IMR-90 (cell line): ENCODE results near the gene MACC1. TPM values are rescaled to one million over a fixed set of nuclear protein-coding genes. Genes with fewer than 3 reads are reported as not detected.
A peak's percentile ranks its signal among the peaks of the same experiment; 100 is the strongest.

ENCODE experiments used
- ATAC-seq: fragments of 200-7000 bp; cut with Tn5 transposase; 2 replicates; pipeline ENCODE4 v1.9.1; 2020; ENCODE audit warnings: low read depth, mild to moderate bottlenecking, moderate library complexity
- BruUV-seq: library from RNA; stranded (reverse); fragments of 400-500 nt; replicated peaks from 2 replicates; lab custom pipeline; 2021; lab: Mats Ljungman, UMichigan
- CTCF ChIA-PET: fragments of 300-600 bp; formaldehyde crosslinking; extraction: SDS; loops from one replicate; lab custom pipeline; 2021; ENCODE audit warnings: antibody characterized with exemption; lab: Yijun Ruan, JAX
- POLR2A ChIA-PET: fragments of 300-600 bp; sonication (Branson Sonifier 250); formaldehyde crosslinking; loops from one replicate; lab custom pipeline; 2022; ENCODE audit warnings: antibody characterized with exemption; ENCODE audit not compliant: unreplicated experiment; lab: Charles Lee
- DNase-seq: peaks from one replicate; pipeline ENCODE4 v3.0.0; 2013
- H2AFZ ChIP-seq: replicated peaks from 2 replicates; pipeline ENCODE3; 2013; ENCODE audit warnings: low read length, mild to moderate bottlenecking; ENCODE audit not compliant: poor library complexity
- H2AK5ac ChIP-seq: 2 replicates; pipeline ENCODE4 v1.6.1; 2013; ENCODE audit warnings: low read depth, low read length, inconsistent platforms
- H2AK9ac ChIP-seq: replicated peaks from 2 replicates; pipeline ENCODE3; 2013; ENCODE audit warnings: mild to moderate bottlenecking, low read depth, low read length, moderate library complexity; ENCODE audit not compliant: poor library complexity
- H2BK120ac ChIP-seq: 2 replicates; pipeline ENCODE4 v1.6.1; 2013; ENCODE audit warnings: low read depth, low read length, inconsistent platforms
- H2BK15ac ChIP-seq: 3 replicates; pipeline ENCODE4 v1.6.1; 2013; ENCODE audit warnings: low read depth, low read length, inconsistent platforms
- H2BK20ac ChIP-seq: 2 replicates; pipeline ENCODE4 v1.6.1; 2013; ENCODE audit warnings: low read depth, mild to moderate bottlenecking, inconsistent platforms, low read length, moderate library complexity
- H2BK5ac ChIP-seq: 2 replicates; pipeline ENCODE4 v1.6.1; 2013; ENCODE audit warnings: mild to moderate bottlenecking, low read depth, low read length, inconsistent platforms; ENCODE audit not compliant: poor library complexity, severe bottlenecking
- H3K14ac ChIP-seq: replicated peaks from 2 replicates; pipeline ENCODE4 v1.6.1; 2013; ENCODE audit warnings: low read depth, low read length, inconsistent platforms
- H3K18ac ChIP-seq: 2 replicates; pipeline ENCODE4 v1.6.1; 2013; ENCODE audit warnings: low read depth, low read length, control low read depth
- H3K23ac ChIP-seq: 2 replicates; pipeline ENCODE4 v1.6.1; 2013; ENCODE audit warnings: low read depth, low read length, inconsistent platforms
- H3K27ac ChIP-seq: 2 replicates; pipeline ENCODE4 v1.5.1; 2013; ENCODE audit warnings: mild to moderate bottlenecking, control low read depth, low read length; ENCODE audit not compliant: insufficient read depth
- H3K27me3 ChIP-seq: 2 replicates; pipeline ENCODE4 v1.6.1; 2013; ENCODE audit warnings: low read length; ENCODE audit not compliant: control insufficient read depth, insufficient read depth
- H3K36me3 ChIP-seq: 2 replicates; pipeline ENCODE4 v1.6.1; 2013; ENCODE audit warnings: low read length, mixed read lengths; ENCODE audit not compliant: control insufficient read depth, insufficient read depth
- H3K4ac ChIP-seq: 2 replicates; pipeline ENCODE4 v1.6.1; 2013; ENCODE audit warnings: low read depth, low read length, inconsistent platforms
- H3K4me1 ChIP-seq: 2 replicates; pipeline ENCODE4 v1.6.1; 2013; ENCODE audit warnings: low read length, mixed read lengths; ENCODE audit not compliant: control insufficient read depth, insufficient read depth
- H3K4me2 ChIP-seq: 2 replicates; pipeline ENCODE4 v1.6.1; 2013; ENCODE audit warnings: low read depth, mild to moderate bottlenecking, control low read depth, low read length, moderate library complexity
- H3K4me3 ChIP-seq: 2 replicates; pipeline ENCODE4 v1.5.1; 2013; ENCODE audit warnings: low read depth, mild to moderate bottlenecking, control low read depth, low read length, moderate library complexity; ENCODE audit not compliant: insufficient read depth
- H3K56ac ChIP-seq: 2 replicates; pipeline ENCODE4 v1.6.1; 2013; ENCODE audit warnings: low read length, inconsistent platforms; ENCODE audit not compliant: insufficient read depth; ENCODE audit errors: extremely low read depth
- H3K79me1 ChIP-seq, 2 experiments: 2 replicates each; pipeline ENCODE4 v1.6.1; 2013; ENCODE audit warnings: low read length in 2 of 2, inconsistent platforms in 1 of 2, low read depth in 1 of 2
- H3K9ac ChIP-seq: 2 replicates; pipeline ENCODE4 v1.6.1; 2013; ENCODE audit warnings: low read depth, low read length, control low read depth
- H3K9me1 ChIP-seq: 2 replicates; pipeline ENCODE4 v1.6.1; 2013; ENCODE audit warnings: low read length, inconsistent platforms; ENCODE audit not compliant: insufficient read depth
- H3K9me3 ChIP-seq: 2 replicates; pipeline ENCODE4 v1.6.1; 2013; ENCODE audit warnings: low read length; ENCODE audit not compliant: control insufficient read depth, insufficient read depth
- H4K20me1 ChIP-seq: 2 replicates; pipeline ENCODE4 v1.6.1; 2013; ENCODE audit warnings: low read length, inconsistent platforms; ENCODE audit not compliant: insufficient read depth
- H4K5ac ChIP-seq: 2 replicates; pipeline ENCODE4 v1.6.1; 2013; ENCODE audit warnings: mild to moderate bottlenecking, low read depth, low read length, control low read depth
- H4K8ac ChIP-seq, 2 experiments: 2 replicates each; pipeline ENCODE4 v1.6.1; 2013; ENCODE audit warnings: low read depth in 2 of 2, low read length in 2 of 2, control low read depth in 1 of 2, inconsistent platforms in 1 of 2
- H4K91ac ChIP-seq: 2 replicates; pipeline ENCODE4 v1.6.1; 2013; ENCODE audit warnings: low read depth, low read length, inconsistent platforms; ENCODE audit not compliant: insufficient read depth
- dilution Hi-C: fragments of 300-500 bp; cut with HindIII; formaldehyde crosslinking; loops from one replicate; pipeline ENCODE4 v1.14.3; 2018; ENCODE audit warnings: low sequenced_read_pairs; ENCODE audit not compliant: unreplicated experiment
- in situ Hi-C: fragments of 300-500 bp; cut with MboI; formaldehyde crosslinking; loops from 3 replicates; pipeline ENCODE4 v1.14.3; 2019; ENCODE audit warnings: low sequenced_read_pairs, inconsistent platforms, mixed read lengths
- intact Hi-C: fragments of 100-400 bp; cut with micrococcal nuclease; formaldehyde crosslinking; loops from 2 replicates; pipeline ENCODE4 v1.10.0; 2022
- polyA plus RNA-seq, 3 experiments: library from polyadenylated mRNA; depleted of rRNA; stranded (reverse); fragments of >200 nt; gene quantifications; 2 replicates each; pipeline ENCODE4 v1.2.3, GENCODE V29; 2012; ENCODE audit warnings: low replicate concordance in 1 of 3
- total RNA-seq: library from RNA; depleted of rRNA; stranded (reverse); fragments of >200 nt; gene quantifications from 2 replicates; pipeline ENCODE4 v1.2.3, GENCODE V29; 2012
- TF ChIP-seq, protein P1 (sequence below): fragments of 150-350 bp; IDR thresholded peaks from 2 replicates; pipeline ENCODE4 v1.6.1; 2016; ENCODE audit warnings: low read depth, mild to moderate bottlenecking, low read length, moderate library complexity, borderline replicate concordance

The MACC1 gene
- total and polyA plus RNA-seq, 2 of the 4 experiments (the other 2 are of a cell fraction): under 0.01 TPM; not detected in 1

DNA sequence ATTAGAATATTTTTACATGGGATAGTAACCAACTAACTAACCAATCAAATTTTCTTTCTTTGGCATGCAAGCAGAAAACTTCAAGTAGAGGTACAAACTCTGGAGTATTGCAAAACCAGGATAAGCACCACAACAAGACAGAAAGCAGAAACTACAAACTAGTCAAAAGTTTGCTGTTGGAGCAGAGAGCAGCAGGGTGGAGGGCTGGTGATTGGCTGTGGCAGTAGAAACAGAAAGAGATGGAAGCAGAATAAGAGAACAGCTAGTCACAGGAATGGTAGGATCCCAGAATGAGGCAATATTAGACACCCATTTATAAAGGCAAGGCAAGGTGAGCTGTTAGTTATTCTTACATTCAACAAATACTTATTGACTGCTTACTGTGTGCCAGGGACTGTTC, 6.8 kb upstream of the MACC1 start:
- Histone ChIP-seq H2AK5ac (no peak overlapping the region), H2AK9ac (no peak overlapping the region), H3K4me1 (peaks cover 15% of the 10 kb centered on the region), H3K9ac (no peak overlapping the region), H2BK5ac (no peak overlapping the region), H3K23ac (no peak overlapping the region), H3K56ac (no peak overlapping the region), H2AFZ (no peak overlapping the region), H4K91ac (no peak overlapping the region), H3K14ac (no peak overlapping the region), H3K4me3 (no peak overlapping the region), H2BK120ac (peak overlapping the region; percentile 44), H4K5ac (peak overlapping the region; percentile 70; the same call in 1 of the 2 replicates), H3K9me3 (no peaks in the 10 kb centered on the region), H4K8ac (peak overlapping the region in 1 of 2 experiments; percentile 49; a peak in 1 of 4 replicates), H3K18ac (peak overlapping the region; percentile 55; the same call in 1 of the 2 replicates), H3K27me3 (no peaks in the 10 kb centered on the region), H3K36me3 (no peaks in the 10 kb centered on the region), H4K20me1 (no peaks in the 10 kb centered on the region), H2BK20ac (peak overlapping the region; percentile 49), H3K9me1 (peaks cover 6% of the 10 kb centered on the region), H3K4me2 (no peak overlapping the region), H3K27ac (no peak overlapping the region; the same call in 1 of the 2 replicates), H2BK15ac (peak overlapping the region; percentile 61; the same call in 1 of the 3 replicates), H3K79me1 (no peaks in the 10 kb centered on the region), H3K4ac (no peak overlapping the region)
- ChIA-PET POLR2A (no interaction called here), CTCF (no interaction called here)
- no peak for ATAC-seq
- DNase-seq: no peak
- no TSS peak for BruUV-seq
- in situ Hi-C loops (no loop called here), intact Hi-C loops (loop anchor here (5.0 kb wide), 1 partner anchor 77 kb away; no protein-coding TSS in a partner anchor), dilution Hi-C loops (no loop called here)
- TF ChIP-seq, protein P1, sequence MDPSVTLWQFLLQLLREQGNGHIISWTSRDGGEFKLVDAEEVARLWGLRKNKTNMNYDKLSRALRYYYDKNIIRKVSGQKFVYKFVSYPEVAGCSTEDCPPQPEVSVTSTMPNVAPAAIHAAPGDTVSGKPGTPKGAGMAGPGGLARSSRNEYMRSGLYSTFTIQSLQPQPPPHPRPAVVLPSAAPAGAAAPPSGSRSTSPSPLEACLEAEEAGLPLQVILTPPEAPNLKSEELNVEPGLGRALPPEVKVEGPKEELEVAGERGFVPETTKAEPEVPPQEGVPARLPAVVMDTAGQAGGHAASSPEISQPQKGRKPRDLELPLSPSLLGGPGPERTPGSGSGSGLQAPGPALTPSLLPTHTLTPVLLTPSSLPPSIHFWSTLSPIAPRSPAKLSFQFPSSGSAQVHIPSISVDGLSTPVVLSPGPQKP: no peak
